Left lung (tissue), 10 donors: Measurements from ENCODE around the gene AP2A1. TPM values are rescaled to one million over a fixed set of nuclear protein-coding genes. Genes with fewer than 3 reads are reported as not detected.
A peak's percentile ranks its signal among the peaks of the same experiment; 100 is the strongest.

Source experiments
- ATAC-seq: fragments of 200-7000 bp; cut with Tn5 transposase; one replicate; pipeline ENCODE4 v1.9.1; 2020; ENCODE audit warnings: moderate library complexity
- DNase-seq, 4 donors: peaks; one replicate each; pipeline ENCODE4 v3.0.0-alpha.2; 2013 to 2020
- H3K27ac ChIP-seq, 2 donors: fragments of 200-600 bp; sonication (generic) in 1 of 2; one replicate each; pipeline versions ENCODE4 v1.5.0 to v1.8.0; 2020 to 2021
- H3K27me3 ChIP-seq, 2 donors: fragments of 200-600 bp; sonication (generic) in 1 of 2; one replicate each; pipeline versions ENCODE4 v1.5.0 to v1.8.0; 2020 to 2021
- H3K36me3 ChIP-seq, 2 donors: fragments of 200-600 bp; sonication (generic) in 1 of 2; one replicate each; pipeline versions ENCODE4 v1.5.0 to v1.8.0; 2020 to 2021
- H3K4me1 ChIP-seq, 2 donors: fragments of 200-600 bp; one replicate each; pipeline ENCODE4 v1.8.0; 2021
- H3K4me3 ChIP-seq, 2 donors: fragments of 200-600 bp; sonication (generic) in 1 of 2; one replicate each; pipeline versions ENCODE4 v1.5.0 to v1.8.0; 2020 to 2021; ENCODE audit warnings: mild to moderate bottlenecking in 1 of 2
- H3K9me3 ChIP-seq, 2 donors: fragments of 200-600 bp; sonication (generic) in 1 of 2; one replicate each; pipeline versions ENCODE4 v1.5.0 to v1.8.0; 2020 to 2021
- CTCF ChIP-seq, 2 donors: fragments of 200-600 bp; sonication (generic) in 1 of 2; IDR thresholded peaks; one replicate each; pipeline versions ENCODE4 v1.5.0 to v1.8.0; 2021; ENCODE audit warnings: antibody characterized with exemption in 2 of 2
- intact Hi-C, 2 donors: fragments of 100-400 bp; cut with DNase I; formaldehyde crosslinking; loops; one replicate each; pipeline versions ENCODE4 v1.11.2 to v1.14.2; 2022
- microRNA-seq, 2 donors: library from miRNA; unstranded; fragments of <30 nt; microRNA quantifications; one replicate each; pipeline ENCODE4, GENCODE V29; 2019
- polyA plus RNA-seq, 6 donors: library from polyadenylated mRNA; unstranded; fragments of 120-200 nt; gene quantifications; one replicate each; pipeline ENCODE4 v1.2.1, GENCODE V29; 2013; ENCODE audit not compliant: insufficient read length in 6 of 6
- total RNA-seq, 2 donors: library from RNA; stranded (reverse); fragmentation: NEBNext Ultra II Directional; extraction: Animal tissue kit (Norgen Biotek cat#: 25700); gene quantifications; one replicate each; pipeline ENCODE4 v1.2.1, GENCODE V29; 2021
- donor health status: DM: no; HTN: yes; CAD: no.
- donor health status: DM: no; HTN: no; CAD: no.

Gene AP2A1
- total and polyA plus RNA-seq, 8 donors = 52.9 to 87.6 (median 66.4) TPM

- DNase-seq (peak in 1 of 4 donors; percentile 80), ATAC-seq (no peak)
- no peak for TF ChIP-seq CTCF (IDR thresholded peaks at IDR 0.05)
- peaks cover 0 to 54% of the 10 kb centered on the region in 2 donors for H3K36me3 ChIP-seq
- no peaks in the 10 kb centered on the region for H3K9me3 ChIP-seq
- no peak overlapping the region for H3K4me3 ChIP-seq
- H3K27me3 ChIP-seq = peaks cover 0 to 9% of the 10 kb centered on the region in 2 donors
- intact Hi-C loops = no loop called here
- H3K4me1 ChIP-seq = peaks cover 16 to 30% of the 10 kb centered on the region in 2 donors
- H3K27ac ChIP-seq = no peak overlapping the region
Observed at GRCh38 chr19:49854378-49855263, 87.8 kb downstream of the AP2A1 start.

- DNase-seq (peak in 1 of 4 donors; percentile 59), ATAC-seq (no peak)
- H3K4me3 ChIP-seq = no peak overlapping the region
- no peak overlapping the region for H3K27ac ChIP-seq
- H3K9me3 ChIP-seq = no peaks in the 10 kb centered on the region
- intact Hi-C loops = no loop called here
- H3K4me1 ChIP-seq = peaks cover 12 to 23% of the 10 kb centered on the region in 2 donors
- H3K27me3 ChIP-seq = peaks cover 0 to 9% of the 10 kb centered on the region in 2 donors
- TF ChIP-seq CTCF (IDR thresholded peaks at IDR 0.05) = no peak
- peaks cover 0 to 60% of the 10 kb centered on the region in 2 donors for H3K36me3 ChIP-seq
Observed at GRCh38 chr19:49855277-49855675, 88.5 kb downstream of the AP2A1 start.

GRCh38 chr19:49855676-49856573 lies 89.1 kb downstream of the AP2A1 start:
- H3K9me3 ChIP-seq = no peaks in the 10 kb centered on the region
- H3K27ac ChIP-seq = no peak overlapping the region
- no peak overlapping the region for H3K4me3 ChIP-seq
- intact Hi-C loops = no loop called here
- peaks cover 0 to 67% of the 10 kb centered on the region in 2 donors for H3K36me3 ChIP-seq
- H3K4me1 ChIP-seq = peaks cover 15 to 23% of the 10 kb centered on the region in 2 donors
- peaks cover 0 to 9% of the 10 kb centered on the region in 2 donors for H3K27me3 ChIP-seq
- DNase-seq (peak in 1 of 4 donors; percentile 65), ATAC-seq (no peak)
- no peak for TF ChIP-seq CTCF (IDR thresholded peaks at IDR 0.05)

- Histone ChIP-seq H3K36me3 (peaks cover 0 to 73% of the 10 kb centered on the region in 2 donors), H3K4me3 (no peak overlapping the region), H3K4me1 (peaks cover 17 to 26% of the 10 kb centered on the region in 2 donors), H3K27ac (no peak overlapping the region), H3K9me3 (no peaks in the 10 kb centered on the region), H3K27me3 (peaks cover 0 to 8% of the 10 kb centered on the region in 2 donors)
- no peak for ATAC-seq
- peak in 1 of 4 donors; percentile 73 for DNase-seq
- TF ChIP-seq CTCF (IDR thresholded peaks at IDR 0.05) = no peak
- intact Hi-C loops = no loop called here
Observed at GRCh38 chr19:49856574-49857021, 89.8 kb downstream of the AP2A1 start.

Small RNA genes within 50 kb of the gene (microRNA-seq; reads per million reads assigned to microRNA genes)
- 1.5 to 1.8 reads per million in 2 donors for gene MIR4749
- gene MIR6799 = 0.50 to 0.55 reads per million in 2 donors
- gene MIR6800 = 0.17 to 0.41 reads per million in 2 donors

Other genes with a start within 250 kb of the AP2A1 start
- gene RCN3, start 239.0 kb upstream of the AP2A1 start, total RNA-seq = 10 to 100 TPM; 55.4 to 65.3 TPM
- 10 to 100 TPM; 17.1 to 42.5 (median 22.4) TPM for gene RCN3, start 239.0 kb upstream of the AP2A1 start, polyA plus RNA-seq
- gene NOSIP, start 186.4 kb upstream of the AP2A1 start, total RNA-seq = 10 to 100 TPM; 40.8 to 45.0 TPM
- 10 to 100 TPM; 56.6 to 67.9 (median 63.6) TPM for gene NOSIP, start 186.4 kb upstream of the AP2A1 start, polyA plus RNA-seq
- 10 to 100 TPM in 1 of 2 donors, 1 to 10 TPM in 1; 7.6 to 13.6 TPM for gene PRRG2, start 185.7 kb upstream of the AP2A1 start, total RNA-seq
- 1 to 10 TPM; 3.8 to 6.8 (median 5.1) TPM for gene PRRG2, start 185.7 kb upstream of the AP2A1 start, polyA plus RNA-seq
- 10 to 100 TPM; 26.1 to 26.7 TPM for gene PRR12, start 175.8 kb upstream of the AP2A1 start, total RNA-seq
- gene PRR12, start 175.8 kb upstream of the AP2A1 start, polyA plus RNA-seq = 10 to 100 TPM; 21.4 to 33.7 (median 27.0) TPM
- 100 to 1,000 TPM in 1 of 2 donors, 10 to 100 TPM in 1; 76.0 to 131 TPM for gene RRAS, start 126.9 kb upstream of the AP2A1 start, total RNA-seq
- 10 to 100 TPM; 21.4 to 34.0 (median 27.7) TPM for gene RRAS, start 126.9 kb upstream of the AP2A1 start, polyA plus RNA-seq
- 10 to 100 TPM; 61.5 to 63.8 TPM for gene SCAF1, start 124.8 kb upstream of the AP2A1 start, total RNA-seq
- 10 to 100 TPM; 24.7 to 36.6 (median 33.1) TPM for gene SCAF1, start 124.8 kb upstream of the AP2A1 start, polyA plus RNA-seq
- gene IRF3, start 101.1 kb upstream of the AP2A1 start, total RNA-seq = 10 to 100 TPM; 81.2 to 93.6 TPM
- gene IRF3, start 101.1 kb upstream of the AP2A1 start, polyA plus RNA-seq = 10 to 100 TPM; 60.2 to 79.1 (median 70.4) TPM
- gene BCL2L12, start 101.1 kb upstream of the AP2A1 start, total RNA-seq = 10 to 100 TPM; 20.6 to 22.2 TPM
- 10 to 100 TPM; 21.4 to 30.1 (median 28.2) TPM for gene BCL2L12, start 101.1 kb upstream of the AP2A1 start, polyA plus RNA-seq
- 100 to 1,000 TPM in 1 of 2 donors, 10 to 100 TPM in 1; 79.3 to 137 TPM for gene PRMT1, start 89.7 kb upstream of the AP2A1 start, total RNA-seq
- gene PRMT1, start 89.7 kb upstream of the AP2A1 start, polyA plus RNA-seq = 100 to 1,000 TPM; 208 to 258 (median 224) TPM
- gene ADM5, start 77.4 kb upstream of the AP2A1 start, total RNA-seq = 1 to 10 TPM in 1 of 2 donors, under 1 TPM in 1; 0.93 to 2.0 TPM
- 1 to 10 TPM; 1.2 to 2.6 (median 1.9) TPM for gene ADM5, start 77.4 kb upstream of the AP2A1 start, polyA plus RNA-seq
- 10 to 100 TPM in 1 of 2 donors, 1 to 10 TPM in 1; 6.2 to 11.3 TPM for gene CPT1C, start 75.9 kb upstream of the AP2A1 start, total RNA-seq
- gene CPT1C, start 75.9 kb upstream of the AP2A1 start, polyA plus RNA-seq = 10 to 100 TPM; 23.2 to 37.3 (median 29.3) TPM
- under 1 TPM in 1 of 2 donors, not detected in 1; 0.39 TPM for gene TSKS, start 3.7 kb upstream of the AP2A1 start, total RNA-seq
- under 1 TPM; 0.17 to 0.45 (median 0.21) TPM for gene TSKS, start 3.7 kb upstream of the AP2A1 start, polyA plus RNA-seq
- gene FUZ, start 46.3 kb downstream of the AP2A1 start, total RNA-seq = 10 to 100 TPM; 15.3 to 19.5 TPM
- gene FUZ, start 46.3 kb downstream of the AP2A1 start, polyA plus RNA-seq = 10 to 100 TPM; 23.2 to 31.7 (median 26.6) TPM
- 10 to 100 TPM; 52.1 to 57.1 TPM for gene MED25, start 51.3 kb downstream of the AP2A1 start, total RNA-seq
- gene MED25, start 51.3 kb downstream of the AP2A1 start, polyA plus RNA-seq = 10 to 100 TPM; 55.1 to 67.4 (median 58.2) TPM
- 100 to 1,000 TPM in 1 of 2 donors, 10 to 100 TPM in 1; 96.0 to 133 TPM for gene PTOV1, start 84.2 kb downstream of the AP2A1 start, total RNA-seq
- 100 to 1,000 TPM; 268 to 320 (median 279) TPM for gene PTOV1, start 84.2 kb downstream of the AP2A1 start, polyA plus RNA-seq
- 10 to 100 TPM; 63.0 to 89.5 TPM for gene PNKP, start 100.6 kb downstream of the AP2A1 start, total RNA-seq
- gene PNKP, start 100.6 kb downstream of the AP2A1 start, polyA plus RNA-seq = 10 to 100 TPM; 56.8 to 78.6 (median 66.3) TPM
- 10 to 100 TPM; 33.8 to 39.3 TPM for gene AKT1S1, start 110.4 kb downstream of the AP2A1 start, total RNA-seq
- 10 to 100 TPM; 24.7 to 42.9 (median 31.8) TPM for gene AKT1S1, start 110.4 kb downstream of the AP2A1 start, polyA plus RNA-seq
- 10 to 100 TPM; 35.2 to 43.3 TPM for gene TBC1D17, start 110.7 kb downstream of the AP2A1 start, total RNA-seq
- 10 to 100 TPM; 40.8 to 47.2 (median 46.3) TPM for gene TBC1D17, start 110.7 kb downstream of the AP2A1 start, polyA plus RNA-seq
- gene IL4I1, start 129.9 kb downstream of the AP2A1 start, total RNA-seq = 1 to 10 TPM; 2.4 to 6.5 TPM
- gene IL4I1, start 129.9 kb downstream of the AP2A1 start, polyA plus RNA-seq = 1 to 10 TPM; 1.1 to 2.3 (median 1.7) TPM
- 10 to 100 TPM; 17.4 to 25.0 TPM for gene ATF5, start 162.2 kb downstream of the AP2A1 start, total RNA-seq
- 10 to 100 TPM; 19.5 to 29.6 (median 26.6) TPM for gene ATF5, start 162.2 kb downstream of the AP2A1 start, polyA plus RNA-seq
- gene NUP62, start 162.5 kb downstream of the AP2A1 start, total RNA-seq = 10 to 100 TPM; 39.2 to 61.8 TPM
- gene NUP62, start 162.5 kb downstream of the AP2A1 start, polyA plus RNA-seq = 10 to 100 TPM; 55.8 to 66.2 (median 61.1) TPM
- gene SIGLEC11, start 194.2 kb downstream of the AP2A1 start, total RNA-seq = 1 to 10 TPM; 1.3 to 4.9 TPM
- 1 to 10 TPM in 1 of 6 donors, under 1 TPM in 5; 0.34 to 1.5 (median 0.57) TPM for gene SIGLEC11, start 194.2 kb downstream of the AP2A1 start, polyA plus RNA-seq